GM20431 (cell line): ENCODE measurements around the gene LARP7.

Experiments used
- in situ Hi-C: fragments of 300-500 bp; cut with MseI, MboI; formaldehyde crosslinking; loops from one replicate; pipeline ENCODE4 v1.15.0; 2020; ENCODE audit warnings: low sequenced_read_pairs; ENCODE audit not compliant: unreplicated experiment

The LARP7 gene

GRCh38 chr4:112636688-112637551, at the start of gene LARP7, which contains the start of gene ZGRF1:
LARP7 (plus strand) TSS chr4:112637143; CDS start chr4:112644670, 7,527 bp downstream.
ZGRF1 (minus strand) TSS chr4:112636909; CDS start chr4:112633176, 3,733 bp downstream.
- in situ Hi-C loops, result loop anchor here (10.0 to 25.0 kb wide), 2 partner anchors 128 to 300 kb away; no protein-coding TSS in a partner anchor

GRCh38 chr4:112589206-112589605, 47.7 kb upstream of the LARP7 start:
- in situ Hi-C loops, result no loop called here

DNA sequence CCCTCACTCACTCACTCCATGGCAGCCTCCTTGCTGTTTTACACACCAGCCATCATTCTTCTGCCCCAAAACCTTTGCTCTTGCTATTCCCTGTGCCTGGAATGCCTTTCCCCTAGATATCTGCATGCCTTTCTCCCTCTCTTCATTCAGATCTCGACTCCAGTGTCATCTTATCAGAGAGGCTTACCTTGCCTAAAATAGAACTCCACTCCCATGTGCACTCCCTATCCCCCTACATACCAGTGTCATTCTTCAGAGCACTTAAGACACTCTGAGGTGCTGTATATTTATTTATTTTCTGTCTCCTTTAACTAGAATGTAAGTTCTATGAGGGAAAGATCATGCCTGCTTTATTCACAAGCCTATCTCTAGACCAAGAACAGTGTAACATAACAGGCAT, 45.4 kb upstream of the LARP7 start:
- in situ Hi-C loops, result no loop called here

DNA sequence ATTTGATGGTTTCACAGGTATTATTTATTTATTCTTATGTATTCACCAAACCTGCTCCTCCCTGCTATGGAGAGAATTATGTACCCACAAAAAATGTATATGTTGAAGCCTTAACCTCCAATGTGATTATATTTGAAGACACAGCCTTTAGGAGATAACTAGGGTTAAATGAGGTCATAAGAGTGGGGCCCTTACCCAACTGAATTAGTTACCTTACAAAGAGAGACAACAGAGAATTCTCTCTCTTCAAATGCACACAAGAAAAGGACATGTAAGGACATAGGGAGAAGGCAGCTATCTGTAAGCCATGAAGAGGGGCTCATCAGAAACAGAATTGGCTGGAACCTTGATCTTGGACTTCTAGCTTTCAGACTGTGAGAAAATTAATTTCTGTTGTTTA, 44.2 kb upstream of the LARP7 start:
- in situ Hi-C loops, result no loop called here

DNA sequence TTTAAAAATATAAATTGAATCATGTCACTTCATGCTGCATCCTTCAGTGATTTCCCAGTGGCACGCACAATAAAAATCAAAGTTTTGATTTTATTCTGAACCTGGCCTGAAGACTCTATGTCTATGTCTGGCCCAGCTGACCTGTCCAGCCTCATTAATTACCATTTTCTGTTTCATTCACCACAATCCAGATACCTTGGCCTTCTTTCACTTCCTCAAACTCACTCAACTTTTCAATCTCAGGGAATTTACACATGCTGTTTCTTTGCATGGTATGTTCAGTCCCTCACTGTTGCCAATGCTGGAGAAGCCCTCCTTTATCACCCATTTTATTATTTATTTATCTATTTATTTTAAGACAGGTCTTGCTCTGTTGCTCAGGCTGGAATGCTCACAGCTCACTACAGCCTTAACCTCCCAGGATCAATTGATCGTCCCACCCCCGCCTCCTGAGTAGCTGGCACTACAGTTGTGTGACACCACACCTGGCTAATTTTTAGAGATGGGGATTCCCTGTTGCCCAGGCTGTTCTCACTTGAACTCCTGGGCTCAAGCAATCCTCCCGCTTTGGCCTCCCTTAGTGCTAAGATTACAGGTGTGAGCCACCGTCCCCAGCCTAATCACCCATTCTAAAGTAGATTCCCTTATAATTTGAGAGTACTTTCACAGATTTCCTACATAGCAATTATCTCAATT, 43.4 kb upstream of the LARP7 start:
- in situ Hi-C loops, result no loop called here

DNA sequence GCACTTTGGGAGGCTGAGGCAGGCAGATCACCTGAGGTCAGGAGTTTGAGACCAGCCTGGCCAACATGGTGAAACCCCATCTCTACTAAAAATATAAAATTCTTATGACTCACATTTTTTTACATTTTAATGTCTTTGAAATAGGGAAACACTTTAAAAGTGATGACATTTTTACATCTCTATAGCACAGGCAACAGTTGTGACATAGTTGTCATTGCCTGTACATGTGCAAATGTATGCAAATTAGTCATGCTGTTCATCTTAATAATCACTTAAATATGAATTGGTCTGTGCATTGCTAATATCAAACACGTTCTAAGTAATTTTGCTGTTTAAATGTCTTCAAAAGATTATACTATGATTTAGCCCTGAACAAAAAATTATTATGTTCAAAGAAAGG, 42.0 kb upstream of the LARP7 start:
- in situ Hi-C loops, result no loop called here

DNA sequence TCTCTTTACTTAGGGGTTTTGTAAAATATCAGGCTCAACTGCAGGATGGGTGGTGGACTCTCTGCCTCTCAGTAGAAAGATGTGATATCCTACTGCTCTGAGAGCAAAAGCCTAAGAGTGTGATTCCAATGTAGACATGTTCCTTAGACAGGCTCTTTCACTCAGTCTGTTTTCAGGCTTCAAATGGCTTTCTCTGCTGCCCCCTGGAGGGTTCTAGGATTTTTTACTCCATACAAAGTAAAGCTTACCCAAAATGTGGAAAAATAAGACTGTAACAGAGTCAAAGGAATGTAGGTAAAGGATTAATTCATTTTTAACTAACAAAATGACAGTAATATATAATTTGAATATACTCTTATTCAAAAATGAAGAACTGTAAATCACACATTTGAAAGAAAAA, 32.4 kb upstream of the LARP7 start:
- in situ Hi-C loops, result loop anchor here (10.0 to 25.0 kb wide), 2 partner anchors 280 to 517 kb away; no protein-coding TSS in a partner anchor

- in situ Hi-C loops, result loop anchor here (25.0 kb wide), 1 partner anchor 526 kb away; no protein-coding TSS in a partner anchor
These were observed 24.1 kb upstream of the LARP7 start for GRCh38 chr4:112612814-112613213.

DNA sequence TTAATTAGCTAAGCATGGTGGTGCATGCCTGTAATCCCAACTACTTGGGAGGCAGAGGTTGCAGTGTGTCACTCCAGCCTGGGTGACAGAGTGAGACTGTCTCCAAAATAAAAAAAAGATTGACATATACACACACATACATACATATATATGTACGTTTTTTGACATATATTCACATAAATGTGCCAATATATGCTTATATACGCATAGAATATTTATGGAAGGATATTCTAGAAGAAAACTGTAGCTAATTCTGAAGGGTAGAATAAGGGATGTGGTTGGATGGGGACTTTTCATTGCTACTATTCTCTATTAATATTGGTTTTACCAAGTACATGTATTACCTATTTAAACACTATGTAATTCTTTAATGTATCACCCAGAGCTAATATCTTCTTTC, 20.0 kb upstream of the LARP7 start:
- in situ Hi-C loops, result loop anchor here (25.0 kb wide), 1 partner anchor 530 kb away; no protein-coding TSS in a partner anchor

DNA sequence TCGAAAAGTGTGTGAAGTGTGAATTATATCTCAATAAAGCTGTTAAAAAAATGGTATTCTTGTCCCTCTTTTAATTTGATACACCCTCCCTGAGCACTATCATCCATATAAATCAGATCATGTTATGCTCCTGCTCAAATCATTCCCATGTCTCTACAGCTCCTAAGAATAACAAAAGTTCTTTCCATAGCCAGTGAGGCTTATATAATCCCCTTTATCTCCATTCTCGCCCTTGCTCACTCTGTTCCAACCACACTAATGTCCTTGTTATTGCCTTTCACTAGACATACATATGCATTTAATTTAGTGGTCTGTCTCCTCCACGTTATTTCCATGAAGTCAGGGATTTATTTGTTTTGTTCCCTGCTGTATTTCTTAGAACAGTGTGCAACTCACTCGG, 10.7 kb upstream of the LARP7 start:
- in situ Hi-C loops, result loop anchor here (25.0 kb wide), 1 partner anchor 311 kb away; no protein-coding TSS in a partner anchor

GRCh38 chr4:112633477-112634235, 3.3 kb upstream of the LARP7 start:
- in situ Hi-C loops, result loop anchor here (10.0 to 25.0 kb wide), 2 partner anchors 131 to 304 kb away; no protein-coding TSS in a partner anchor

DNA sequence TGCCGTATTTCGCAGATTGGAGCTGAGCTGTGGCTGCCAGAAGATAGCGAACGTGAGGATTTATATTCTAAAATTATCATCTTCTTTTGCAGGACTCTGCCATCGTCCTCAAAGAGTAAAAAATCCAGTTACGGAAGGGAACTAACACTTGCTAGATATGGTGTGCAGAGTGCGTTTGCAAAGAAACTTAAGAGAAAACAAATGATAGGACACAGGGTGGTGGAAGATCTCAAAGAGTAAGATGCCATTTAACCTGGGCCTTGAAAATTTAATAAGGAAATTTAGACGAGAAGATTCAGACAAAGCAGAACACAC, 566 bp downstream of the LARP7 start:
- in situ Hi-C loops, result loop anchor here (10.0 to 25.0 kb wide), 2 partner anchors 127 to 300 kb away; no protein-coding TSS in a partner anchor

- in situ Hi-C loops, result loop anchor here (25.0 kb wide), 1 partner anchor 295 kb away; no protein-coding TSS in a partner anchor
These were observed 5.6 kb downstream of the LARP7 start for GRCh38 chr4:112642526-112642925.

- in situ Hi-C loops, result loop anchor here (25.0 kb wide), 1 partner anchor 292 kb away; no protein-coding TSS in a partner anchor
These were observed 7.9 kb downstream of the LARP7 start for GRCh38 chr4:112644595-112645535.

DNA sequence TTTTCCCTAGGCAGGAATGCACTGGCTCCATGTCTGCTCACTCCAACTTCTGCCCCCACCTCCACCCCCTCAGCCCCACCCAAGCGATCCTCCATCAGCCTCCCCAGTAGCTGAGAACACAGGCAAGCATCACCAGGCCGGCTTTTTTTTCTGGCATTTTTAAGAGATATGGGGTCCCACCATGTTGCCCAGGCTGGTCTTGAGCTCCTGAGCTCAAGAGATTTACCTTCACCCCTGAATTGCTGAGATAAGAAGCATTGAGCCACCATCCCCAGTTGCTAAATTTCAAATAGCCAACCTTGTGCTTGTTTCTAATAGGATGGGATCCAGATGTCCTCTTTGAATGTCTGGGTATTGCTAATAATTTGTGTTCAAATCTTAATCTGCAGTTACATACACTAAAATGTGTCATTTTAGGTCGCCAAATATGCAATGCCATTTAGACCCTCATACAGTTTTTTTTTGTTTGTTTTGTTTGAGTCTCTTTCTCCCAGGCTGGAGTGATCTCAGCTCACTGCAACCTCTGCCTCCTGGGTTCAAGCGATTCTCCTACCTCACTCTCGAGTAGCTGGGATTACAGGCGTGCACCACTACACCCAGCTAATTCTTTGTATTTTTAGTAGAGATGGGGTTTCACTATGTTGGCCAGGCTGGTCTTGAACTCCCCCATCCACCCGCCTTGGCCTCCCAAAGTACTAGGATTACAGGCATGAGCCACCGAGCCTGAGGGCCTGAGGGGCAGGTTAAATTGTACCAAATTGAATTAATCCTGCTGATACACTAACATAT, 8.8 kb downstream of the LARP7 start:
- in situ Hi-C loops, result loop anchor here (25.0 kb wide), 1 partner anchor 292 kb away; no protein-coding TSS in a partner anchor

DNA sequence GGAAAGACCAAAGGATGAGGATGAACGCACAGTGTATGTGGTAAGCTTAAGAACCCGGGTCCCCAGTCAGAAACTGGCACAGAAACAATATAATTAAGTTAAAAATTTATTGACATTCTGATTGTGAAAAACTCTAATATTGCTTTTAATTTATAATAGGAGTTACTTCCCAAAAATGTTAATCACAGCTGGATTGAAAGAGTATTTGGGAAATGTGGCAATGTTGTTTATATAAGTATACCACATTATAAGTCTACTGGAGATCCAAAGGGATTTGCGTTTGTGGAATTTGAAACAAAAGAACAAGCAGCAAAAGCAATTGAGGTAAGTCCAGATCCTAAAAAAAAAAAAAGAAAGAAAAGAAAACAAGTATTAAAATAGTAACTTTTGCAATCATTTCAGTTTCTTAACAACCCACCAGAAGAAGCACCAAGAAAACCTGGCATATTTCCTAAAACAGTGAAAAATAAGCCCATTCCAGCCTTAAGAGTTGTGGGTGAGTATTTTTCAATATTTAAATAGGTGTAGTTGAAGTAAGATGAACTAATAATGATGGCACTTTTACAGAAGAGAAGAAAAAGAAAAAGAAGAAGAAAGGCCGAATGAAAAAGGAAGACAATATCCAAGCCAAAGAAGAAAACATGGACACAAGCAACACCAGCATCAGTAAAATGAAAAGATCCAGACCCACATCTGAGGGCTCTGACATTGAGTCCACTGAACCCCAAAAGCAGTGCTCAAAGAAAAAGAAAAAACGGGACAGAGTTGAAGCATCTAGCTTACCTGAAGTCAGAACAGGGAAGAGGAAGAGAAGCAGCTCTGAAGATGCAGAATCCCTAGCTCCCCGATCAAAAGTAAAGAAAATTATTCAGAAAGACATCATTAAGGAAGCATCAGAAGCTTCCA, 9.9 kb downstream of the LARP7 start:
- in situ Hi-C loops, result loop anchor here (25.0 kb wide), 1 partner anchor 290 kb away; no protein-coding TSS in a partner anchor

- in situ Hi-C loops, result loop anchor here (25.0 kb wide), 1 partner anchor 290 kb away; no protein-coding TSS in a partner anchor
These were observed 10.8 kb downstream of the LARP7 start for GRCh38 chr4:112647785-112648184.
